ENCODE data around the gene ANKRD42. TPM values are rescaled to one million over a fixed set of nuclear protein-coding genes. Genes with fewer than 3 reads are reported as not detected.

ANKRD42 gene
- 14.7 TPM for total RNA-seq

DNA sequence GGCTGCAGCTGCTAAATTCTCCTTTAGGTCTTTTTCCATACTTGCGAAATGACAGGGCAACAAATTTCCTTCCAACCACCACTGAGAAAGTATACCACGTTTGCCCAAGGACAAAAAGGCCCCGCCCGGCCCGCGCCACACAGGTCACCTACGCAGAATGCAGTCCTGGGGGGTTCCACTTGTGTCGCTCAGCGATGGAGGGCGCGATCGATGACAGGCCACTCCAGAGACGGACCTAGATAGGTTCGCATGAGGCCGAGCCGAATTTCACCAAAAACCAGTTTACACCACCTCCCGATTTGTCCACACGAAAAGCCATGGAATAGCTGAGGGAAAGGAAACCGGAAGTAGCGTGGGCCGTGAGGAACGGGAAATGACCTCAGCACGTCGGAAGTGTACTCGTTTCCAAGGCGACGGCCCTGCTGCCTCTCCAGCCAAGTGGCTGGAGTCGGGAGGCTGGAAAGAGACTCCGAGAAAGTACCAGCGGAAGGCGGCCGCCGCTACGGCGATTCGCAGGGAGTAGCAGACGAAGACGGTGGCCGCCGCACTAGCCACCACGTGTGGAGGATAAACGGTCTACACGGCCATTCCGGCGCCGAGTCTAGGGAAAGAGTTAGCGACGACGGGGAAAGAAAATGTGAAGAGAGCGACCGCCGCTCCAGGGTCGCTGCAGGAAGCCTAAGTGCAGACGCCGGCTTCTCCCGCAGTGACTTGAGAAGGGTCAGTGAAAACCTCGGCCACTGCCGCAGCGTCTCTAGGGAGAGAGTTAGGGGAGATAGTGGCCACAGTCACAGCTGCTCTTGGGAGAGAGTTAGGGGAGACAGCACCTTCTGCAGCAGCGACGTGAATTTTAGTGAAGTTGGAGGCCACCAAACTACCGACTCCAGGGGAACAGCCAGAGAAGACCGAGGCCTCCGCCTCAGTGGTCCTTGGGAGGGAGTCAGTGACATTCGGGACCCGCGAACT is at the start of gene ANKRD42:
Gene ANKRD42 (plus strand): TSS at position 398 of the 966 bp plus-strand sequence. CDS start 959 bp downstream, outside the sequence.

DNA sequence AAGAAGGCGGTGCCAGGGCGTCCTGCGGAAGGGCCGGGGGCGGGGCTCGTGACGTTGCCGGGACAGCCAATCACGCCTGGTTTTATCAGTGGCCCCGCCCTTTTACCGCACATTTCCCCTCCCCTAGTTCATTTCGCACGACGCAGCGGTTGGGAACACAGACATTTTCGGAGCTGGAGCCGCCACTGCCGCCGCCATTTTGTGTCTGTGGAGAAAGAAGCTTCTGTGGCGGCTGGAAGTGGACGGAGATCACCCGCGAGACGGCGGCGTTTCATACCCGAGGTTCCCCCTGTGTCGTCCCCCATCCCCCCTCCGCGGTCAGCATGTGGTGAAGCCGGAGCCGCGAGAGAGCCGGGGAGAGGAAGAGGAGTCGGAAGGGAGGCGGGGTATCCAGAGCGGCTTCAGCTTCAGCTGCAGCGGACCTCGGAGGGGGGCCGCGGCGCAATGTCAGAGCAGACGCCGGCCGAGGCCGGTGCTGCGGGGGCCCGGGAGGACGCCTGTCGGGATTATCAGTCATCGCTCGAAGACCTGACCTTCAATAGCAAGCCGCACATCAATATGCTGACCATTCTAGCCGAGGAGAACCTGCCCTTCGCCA is 36.4 kb upstream of the ANKRD42 start, which contains the start of gene PCF11:
Gene PCF11 (plus strand): TSS at position 136 of the 598 bp plus-strand sequence. CDS start 309 bp downstream, at position 445.

DNA sequence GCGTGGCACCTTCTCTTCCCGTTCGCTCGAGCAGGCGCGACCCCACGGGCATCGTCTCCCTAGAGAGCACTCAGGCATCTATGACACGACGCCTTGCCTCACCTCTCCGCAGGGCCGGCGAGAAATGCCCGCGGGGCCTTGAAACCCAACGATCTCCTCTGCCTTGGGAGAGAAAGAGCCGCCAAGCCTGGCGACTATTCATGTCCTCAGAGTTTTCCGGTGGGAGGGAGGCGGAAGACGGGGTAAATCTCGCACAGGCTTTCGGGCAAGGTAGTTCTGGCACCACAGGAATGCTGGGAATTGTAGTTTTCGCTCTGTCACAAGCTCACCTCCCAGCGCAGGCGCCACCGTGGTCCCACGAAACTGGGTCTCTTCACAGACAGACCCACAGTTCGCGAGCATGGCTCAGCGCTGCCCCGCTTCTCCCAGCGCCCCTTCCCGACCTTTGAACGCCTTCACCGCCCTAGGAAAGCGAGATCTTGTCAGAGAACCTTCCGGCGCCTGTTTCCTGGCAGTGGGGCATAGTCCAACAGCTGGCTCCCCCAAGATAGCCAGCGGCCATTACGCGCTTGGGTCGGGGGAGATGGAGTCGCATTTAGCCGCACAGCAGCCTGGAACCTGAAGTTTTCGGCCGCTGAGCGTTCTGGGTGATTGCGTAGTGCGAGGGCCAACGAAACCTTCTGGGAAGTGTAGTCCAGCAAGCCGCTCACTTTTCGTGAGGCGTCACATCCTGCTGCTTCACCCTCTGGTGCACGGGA is 92.4 kb downstream of the ANKRD42 start, which contains the start of gene CCDC90B:
Gene CCDC90B (minus strand): TSS at position 597 of the 758 bp plus-strand sequence. CDS start 395 bp downstream, at position 202.

Other genes with a start within 250 kb of the ANKRD42 start
- 70.5 TPM for gene RAB30, start 121.8 kb upstream of the ANKRD42 start, total RNA-seq
- 94.4 TPM for gene PCF11, start 36.6 kb upstream of the ANKRD42 start, total RNA-seq
- 74.0 TPM for gene CCDC90B, start 92.7 kb downstream of the ANKRD42 start, total RNA-seq